ENCODE data around the gene MTOR. TPM values are rescaled to one million over a fixed set of nuclear protein-coding genes. Genes with fewer than 3 reads are reported as not detected.

The MTOR gene
- total RNA-seq, result 15.6 and 22.2 TPM in 2 replicates

GRCh38 chr1:11262171-11263049 lies at the start of gene MTOR:
Gene MTOR, minus strand, starts transcription at chr1:11262551. Its CDS starts 3,142 bp downstream, at chr1:11259409.

GRCh38 chr1:11272832-11273594 lies 10.7 kb upstream of the MTOR start, which contains the start of gene UBIAD1:
Gene UBIAD1, plus strand, starts transcription at chr1:11273198. Its CDS starts 334 bp downstream, at chr1:11273532.

GRCh38 chr1:11188858-11189451 lies 73.4 kb downstream of the MTOR start, which contains the start of gene ANGPTL7:
Gene ANGPTL7, plus strand, starts transcription at chr1:11189355. Its CDS starts 225 bp downstream, at chr1:11189580.

DNA sequence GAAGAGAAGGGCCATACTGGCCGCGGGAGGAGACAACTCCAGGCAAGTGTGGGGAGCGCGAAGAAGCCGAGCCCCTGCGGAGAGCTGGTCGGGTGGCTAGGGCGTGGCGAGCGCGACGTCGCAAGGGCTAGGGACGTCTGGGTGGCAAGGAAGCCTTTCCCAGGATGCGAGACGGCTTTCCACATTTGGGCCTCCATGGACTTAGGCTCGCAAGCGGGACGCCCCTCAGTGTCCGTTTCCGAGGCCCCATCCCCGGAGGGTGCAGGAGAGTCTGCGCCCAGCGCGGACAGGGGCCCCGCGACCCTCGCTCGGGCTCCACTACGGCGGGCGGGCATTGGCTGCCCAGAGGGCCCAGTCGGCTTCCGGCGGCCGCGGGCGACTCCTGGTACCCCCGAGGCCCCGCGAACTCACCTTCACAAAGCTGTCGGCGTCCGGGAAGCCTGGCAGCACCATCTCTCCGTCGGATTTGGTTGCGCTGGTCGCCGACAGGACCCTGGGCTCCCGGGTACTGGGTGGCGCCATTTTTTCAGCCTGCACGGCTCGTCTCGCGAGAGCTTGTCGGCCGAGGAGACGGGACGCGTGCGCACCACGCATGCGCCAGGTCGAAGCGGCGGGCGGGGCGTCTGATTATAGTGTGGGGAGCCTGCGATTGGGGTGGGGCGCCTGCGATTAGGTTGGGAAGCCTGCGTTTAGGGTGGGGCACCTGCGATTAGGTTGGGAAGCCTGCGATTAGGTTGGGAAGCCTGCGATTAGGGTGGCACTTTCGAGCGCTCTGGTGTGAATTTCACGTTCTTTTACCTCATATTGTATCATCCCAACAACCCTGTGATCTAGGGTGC lies 162.8 kb downstream of the MTOR start, which contains the start of gene EXOSC10:
TSS of gene EXOSC10 (minus strand) at position 560 of the 839 bp plus-strand sequence. CDS start at position 522, 38 bp downstream.

DNA sequence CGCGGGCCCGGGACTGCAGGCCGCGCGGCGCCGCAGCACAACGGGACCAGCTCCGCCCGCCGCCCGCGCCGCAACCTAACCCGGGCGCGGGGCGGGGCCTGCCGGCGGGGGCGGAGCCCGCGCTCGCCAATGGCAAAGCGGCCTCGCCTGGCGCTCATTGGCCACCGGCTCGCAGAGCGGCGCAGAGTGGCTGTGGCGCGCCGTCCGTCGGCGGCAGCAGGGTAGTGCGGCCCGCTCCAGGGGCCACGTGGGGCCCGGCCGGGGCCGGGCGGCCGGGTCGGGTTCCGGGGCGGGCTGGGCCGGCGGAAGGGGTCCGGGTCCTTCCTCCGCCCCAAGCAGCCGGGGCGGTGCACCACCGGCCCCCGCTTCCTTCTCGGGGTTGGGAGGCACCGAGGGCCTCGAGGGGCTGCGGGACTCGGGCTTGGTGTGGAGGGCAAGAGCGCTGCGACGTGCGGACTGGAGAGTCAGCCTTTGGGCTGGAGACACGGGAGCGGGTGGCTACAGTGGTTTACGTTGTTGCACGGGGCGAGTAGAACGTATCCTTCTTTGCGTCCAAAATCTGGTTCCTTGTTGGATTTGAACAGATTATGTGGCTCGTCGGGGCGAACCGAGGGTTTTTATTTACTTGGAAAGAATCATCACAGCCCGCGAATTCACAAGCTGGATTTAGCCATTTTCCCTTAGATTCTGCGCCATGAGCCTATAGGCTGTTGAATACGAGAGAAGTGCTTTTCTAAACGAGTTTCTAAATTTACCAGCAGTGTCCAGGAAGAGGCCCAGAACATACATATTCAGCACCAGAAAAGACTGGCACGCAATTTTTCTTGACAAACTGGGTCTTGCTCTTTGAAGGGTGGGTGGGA lies 202.2 kb downstream of the MTOR start, which contains the start of gene SRM:
TSS of gene SRM (minus strand) at position 51 of the 863 bp plus-strand sequence. CDS start 75 bp downstream, outside the sequence.

Other genes starting within 250 kb of the MTOR start
- 44.2 and 114 TPM in 2 replicates for gene TARDBP, start 249.9 kb downstream of the MTOR start, total RNA-seq
- gene MASP2, start 215.3 kb downstream of the MTOR start, total RNA-seq, result not detected in 2 replicates
- 41.0 and 78.9 TPM in 2 replicates for gene SRM, start 202.5 kb downstream of the MTOR start, total RNA-seq
- 28.8 and 40.1 TPM in 2 replicates for gene EXOSC10, start 162.7 kb downstream of the MTOR start, total RNA-seq
- not detected in 2 replicates for gene ANGPTL7, start 73.2 kb downstream of the MTOR start, total RNA-seq
- gene UBIAD1, start 10.6 kb upstream of the MTOR start, total RNA-seq, result 10.6 and 11.7 TPM in 2 replicates
- gene DISP3, start 216.6 kb upstream of the MTOR start, total RNA-seq, result 0.13 TPM in 1 of 2 replicates, not detected in the other